Activated naive CD4-positive, alpha-beta T cell treated with anti-CD3 and anti-CD28 coated beads, Interleukin-2, amount 50 U/mL, for 24 hours (primary cell): Measurements from ENCODE around the gene SYF2.

Experiments
- H3K27ac Mint-ChIP-seq: one replicate; pipeline ENCODE4 v1.8.0; 2021; ENCODE audit warnings: mild to moderate bottlenecking, mixed read lengths
- H3K27me3 Mint-ChIP-seq: one replicate; pipeline ENCODE4 v1.8.0; 2021; ENCODE audit warnings: mixed read lengths
- H3K36me3 Mint-ChIP-seq: one replicate; pipeline ENCODE4 v1.8.0; 2021; ENCODE audit warnings: mixed read lengths
- H3K4me1 Mint-ChIP-seq: one replicate; pipeline ENCODE4 v1.8.0; 2021; ENCODE audit warnings: mixed read lengths
- H3K4me3 Mint-ChIP-seq: one replicate; pipeline ENCODE4 v1.8.0; 2021; ENCODE audit warnings: mild to moderate bottlenecking, mixed read lengths
- H3K9me3 Mint-ChIP-seq: one replicate; pipeline ENCODE4 v1.8.0; 2021; ENCODE audit warnings: mixed read lengths

Gene SYF2

DNA sequence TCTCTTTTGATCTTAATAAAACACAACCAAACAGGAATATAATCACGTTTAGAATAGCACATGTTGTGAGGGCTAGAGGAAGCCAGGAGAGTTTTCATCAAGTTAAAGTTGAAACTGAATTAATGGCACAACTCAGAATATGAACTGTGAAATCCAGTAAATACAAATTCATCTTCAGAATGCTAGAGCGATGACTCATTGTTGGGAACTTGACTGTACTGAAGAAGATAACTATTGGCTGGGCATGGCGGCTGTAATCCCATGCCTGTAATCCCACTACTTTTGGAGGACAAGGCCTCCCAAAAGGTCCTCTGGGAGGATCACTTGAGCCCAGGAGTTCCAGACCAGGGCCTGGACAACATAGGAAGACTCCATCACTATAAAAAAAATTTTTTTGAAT, 8.8 kb downstream of the SYF2 start:
- H3K27ac Mint-ChIP-seq = no peak overlapping the region
- H3K9me3 Mint-ChIP-seq = no peaks in the 10 kb centered on the region
- peaks cover 19% of the 10 kb centered on the region for H3K36me3 Mint-ChIP-seq
- H3K4me3 Mint-ChIP-seq = no peak overlapping the region
- H3K4me1 Mint-ChIP-seq = peaks cover 5% of the 10 kb centered on the region
- H3K27me3 Mint-ChIP-seq = no peaks in the 10 kb centered on the region

DNA sequence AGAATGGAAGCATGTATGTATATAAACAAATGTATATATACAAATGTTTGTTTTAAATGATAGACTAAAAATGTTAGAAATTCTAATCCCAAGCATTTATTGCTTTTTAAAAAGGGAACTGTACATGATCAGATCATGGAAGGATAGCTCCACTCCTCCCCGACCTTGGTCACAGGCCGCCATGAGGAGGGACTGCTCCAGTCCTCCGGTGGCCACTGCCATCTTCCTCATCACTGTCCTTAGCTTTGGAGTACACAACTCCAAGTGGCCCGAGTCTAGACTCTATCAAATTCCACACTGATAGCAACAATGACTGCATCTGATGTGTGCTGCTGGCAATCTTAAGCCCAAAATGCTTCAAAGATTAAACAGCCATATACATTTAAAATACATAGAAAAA, 9.7 kb downstream of the SYF2 start:
- Mint-ChIP-seq H3K4me3 (no peak overlapping the region), H3K36me3 (peaks cover 17% of the 10 kb centered on the region), H3K9me3 (no peaks in the 10 kb centered on the region), H3K4me1 (no peaks in the 10 kb centered on the region), H3K27ac (no peak overlapping the region), H3K27me3 (no peaks in the 10 kb centered on the region)

DNA sequence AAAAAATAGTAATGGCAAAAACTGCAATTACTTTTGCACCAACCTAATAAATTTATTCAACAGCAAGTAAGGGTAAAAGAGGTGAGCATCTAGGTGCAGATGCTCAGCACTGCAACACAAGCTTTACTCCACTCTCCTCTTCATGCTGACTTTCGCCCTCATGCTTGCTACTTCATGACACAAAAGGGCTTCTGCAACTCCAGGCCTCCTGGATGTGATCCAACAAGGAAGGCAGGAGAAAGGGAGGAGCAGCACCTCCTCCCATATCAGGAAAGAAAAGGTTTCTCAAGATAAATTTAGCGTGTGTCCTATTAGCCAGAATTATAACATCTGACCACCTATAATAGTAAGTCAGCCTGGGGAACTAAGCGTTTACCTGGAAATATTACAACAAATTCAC, 11.6 kb downstream of the SYF2 start:
- Mint-ChIP-seq H3K9me3 (no peaks in the 10 kb centered on the region), H3K27ac (no peak overlapping the region), H3K36me3 (peaks cover 13% of the 10 kb centered on the region), H3K4me1 (peaks cover 4% of the 10 kb centered on the region), H3K4me3 (no peak overlapping the region), H3K27me3 (no peaks in the 10 kb centered on the region)

DNA sequence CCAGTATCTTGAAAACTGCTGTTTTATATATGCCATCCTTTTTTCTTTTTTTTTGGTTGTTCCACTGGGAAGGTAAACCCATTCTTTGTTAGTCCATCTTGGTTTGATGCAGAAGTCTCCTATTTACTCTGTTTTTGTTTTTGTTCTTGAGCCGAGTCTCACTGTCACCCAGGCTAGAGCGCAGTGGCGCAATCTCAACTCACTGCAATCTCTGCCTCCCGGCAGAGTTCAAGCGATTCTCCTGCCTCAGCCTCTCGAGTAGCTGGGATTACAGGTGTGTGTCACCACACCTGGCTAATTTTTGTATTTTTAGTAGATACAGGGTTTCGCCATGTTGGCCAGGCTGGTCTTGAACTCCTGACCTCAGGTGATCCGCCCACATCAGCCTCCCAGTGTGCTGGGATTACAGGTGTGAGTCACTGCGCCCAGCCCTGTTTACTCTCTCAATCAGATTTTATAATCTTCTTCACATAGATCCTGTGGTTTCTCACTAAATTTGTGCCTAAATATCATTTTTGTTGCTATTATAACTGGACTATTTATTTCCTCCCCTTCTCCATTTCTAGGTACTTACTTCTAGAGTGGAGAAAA, 12.5 kb downstream of the SYF2 start:
- H3K36me3 Mint-ChIP-seq = peaks cover 11% of the 10 kb centered on the region
- peaks cover 4% of the 10 kb centered on the region for H3K4me1 Mint-ChIP-seq
- H3K27me3 Mint-ChIP-seq = no peaks in the 10 kb centered on the region
- H3K4me3 Mint-ChIP-seq = no peak overlapping the region
- H3K9me3 Mint-ChIP-seq = no peaks in the 10 kb centered on the region
- no peak overlapping the region for H3K27ac Mint-ChIP-seq

DNA sequence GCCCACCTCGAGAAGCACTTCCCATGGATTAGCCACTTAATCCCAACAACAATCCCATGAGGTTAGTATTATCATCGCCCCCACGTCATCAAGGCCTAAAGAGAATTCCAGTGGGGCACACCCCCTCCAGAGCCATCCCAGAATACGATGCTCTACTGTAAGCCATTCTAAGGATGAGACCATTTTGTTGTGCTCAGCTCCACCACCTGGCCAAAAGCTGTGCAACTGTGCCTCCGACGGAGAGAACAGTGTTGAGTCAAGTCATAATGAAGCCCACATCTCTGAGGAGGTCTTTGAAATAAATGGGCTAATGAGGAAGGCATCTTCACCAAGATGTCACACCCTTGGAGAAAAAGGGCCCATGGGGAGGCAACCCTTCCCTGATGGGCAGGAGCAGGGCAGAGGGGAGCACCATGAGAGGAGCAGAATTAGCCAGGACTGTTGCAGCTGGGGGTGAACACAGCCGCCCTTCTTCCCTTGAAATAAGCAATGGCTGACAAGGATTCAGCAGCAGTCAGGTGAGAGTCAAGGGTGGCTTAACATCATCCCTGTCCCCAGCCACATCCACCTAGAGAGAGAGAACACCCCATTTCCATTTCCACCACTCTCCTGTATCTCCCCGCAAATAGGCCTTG, 14.6 kb downstream of the SYF2 start:
- Mint-ChIP-seq H3K36me3 (peaks cover 4% of the 10 kb centered on the region), H3K4me1 (peaks cover 4% of the 10 kb centered on the region), H3K4me3 (no peak overlapping the region), H3K27me3 (no peaks in the 10 kb centered on the region), H3K9me3 (no peaks in the 10 kb centered on the region), H3K27ac (no peak overlapping the region)

DNA sequence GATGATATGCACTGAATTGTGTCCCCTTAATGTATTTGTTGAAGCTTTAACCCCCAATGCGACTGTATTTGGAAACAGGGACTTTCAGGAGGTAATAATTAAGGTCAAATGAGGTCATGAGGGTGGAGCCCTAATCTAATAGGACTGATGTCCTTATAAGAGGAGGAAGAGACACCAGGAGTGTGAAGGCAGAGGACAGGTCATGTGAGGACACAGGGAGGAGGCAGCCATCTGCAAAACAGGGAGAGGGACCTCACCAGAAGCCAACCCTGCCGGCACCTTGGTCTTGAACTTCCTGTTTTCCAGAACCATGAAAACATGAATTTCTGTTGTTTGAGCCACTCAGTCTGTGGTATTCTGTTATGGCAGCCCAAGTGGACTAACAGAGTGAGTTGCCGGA, 15.3 kb downstream of the SYF2 start:
- H3K9me3 Mint-ChIP-seq = no peaks in the 10 kb centered on the region
- peaks cover 4% of the 10 kb centered on the region for H3K36me3 Mint-ChIP-seq

DNA sequence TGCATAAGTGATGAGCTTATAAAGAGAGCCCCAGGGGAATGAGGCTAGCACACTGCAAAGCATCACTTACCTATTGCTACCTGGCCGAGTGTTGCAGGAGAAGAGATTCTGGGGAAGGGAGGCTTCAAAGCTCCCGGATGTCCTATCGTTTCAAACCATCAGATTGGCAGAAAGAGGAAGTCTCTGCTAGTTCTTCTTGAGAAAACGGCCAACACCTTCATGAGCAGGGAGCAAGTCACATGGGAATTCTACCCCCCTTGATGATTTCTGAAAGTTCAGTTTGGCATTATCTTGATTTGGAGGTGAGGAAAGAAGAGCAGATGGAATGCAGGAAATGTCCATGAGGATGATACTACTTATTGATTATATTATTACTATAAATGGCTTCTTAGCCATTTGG, 16.2 kb downstream of the SYF2 start:
- no peaks in the 10 kb centered on the region for H3K9me3 Mint-ChIP-seq
- H3K27me3 Mint-ChIP-seq = no peaks in the 10 kb centered on the region
- H3K4me3 Mint-ChIP-seq = no peak overlapping the region
- no peak overlapping the region for H3K27ac Mint-ChIP-seq
- no peaks in the 10 kb centered on the region for H3K36me3 Mint-ChIP-seq
- H3K4me1 Mint-ChIP-seq = peaks cover 4% of the 10 kb centered on the region

More for the DNA sequence above, 15.3 kb downstream of the SYF2 start:
- peaks cover 4% of the 10 kb centered on the region for H3K4me1 Mint-ChIP-seq
- no peaks in the 10 kb centered on the region for H3K27me3 Mint-ChIP-seq
- no peak overlapping the region for H3K27ac Mint-ChIP-seq
- H3K4me3 Mint-ChIP-seq = no peak overlapping the region

DNA sequence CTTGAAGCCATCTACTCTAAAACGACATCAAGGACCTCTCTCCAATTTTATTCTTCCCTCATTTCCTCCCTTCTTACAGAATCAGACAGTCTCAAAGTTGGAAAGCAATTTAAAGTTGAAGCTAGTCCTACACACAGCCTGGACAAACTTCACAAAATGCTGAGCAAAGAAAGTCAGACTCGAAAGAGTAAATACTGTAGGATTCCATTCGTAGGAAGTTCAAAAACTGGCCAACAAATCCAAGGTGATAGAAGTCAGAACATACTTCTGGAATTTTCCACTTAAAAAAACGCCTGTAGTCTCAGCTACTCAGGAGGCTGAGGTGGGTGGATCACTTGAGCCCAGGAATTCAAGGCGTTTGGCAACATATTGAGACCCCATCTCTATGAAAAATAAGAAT, 19.6 kb downstream of the SYF2 start:
- Mint-ChIP-seq H3K27me3 (no peaks in the 10 kb centered on the region), H3K36me3 (no peaks in the 10 kb centered on the region), H3K4me3 (no peak overlapping the region), H3K9me3 (no peaks in the 10 kb centered on the region), H3K4me1 (peaks cover 4% of the 10 kb centered on the region), H3K27ac (no peak overlapping the region)

DNA sequence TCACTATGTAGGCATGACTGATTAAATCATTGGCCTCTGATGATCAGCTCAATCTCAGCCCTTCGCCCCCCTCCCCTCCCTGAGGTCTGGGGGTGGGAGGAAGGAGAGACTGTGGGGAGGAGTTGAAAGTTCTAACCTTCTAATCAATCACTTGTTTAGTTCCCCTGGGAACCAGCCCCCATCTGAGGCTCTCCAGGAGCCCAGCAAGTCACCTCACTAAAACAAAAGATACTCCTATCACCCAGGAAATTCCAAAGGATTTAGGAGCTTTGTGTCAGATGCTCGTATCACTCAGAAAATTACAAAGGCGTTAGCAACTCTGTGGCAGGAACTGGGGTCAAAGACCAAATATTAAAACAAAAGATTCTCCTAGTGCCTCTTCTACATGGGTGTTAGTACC, 21.6 kb downstream of the SYF2 start:
- no peaks in the 10 kb centered on the region for H3K27me3 Mint-ChIP-seq
- H3K27ac Mint-ChIP-seq = no peak overlapping the region
- no peaks in the 10 kb centered on the region for H3K36me3 Mint-ChIP-seq
- H3K4me3 Mint-ChIP-seq = no peak overlapping the region
- H3K4me1 Mint-ChIP-seq = no peaks in the 10 kb centered on the region
- H3K9me3 Mint-ChIP-seq = no peaks in the 10 kb centered on the region

DNA sequence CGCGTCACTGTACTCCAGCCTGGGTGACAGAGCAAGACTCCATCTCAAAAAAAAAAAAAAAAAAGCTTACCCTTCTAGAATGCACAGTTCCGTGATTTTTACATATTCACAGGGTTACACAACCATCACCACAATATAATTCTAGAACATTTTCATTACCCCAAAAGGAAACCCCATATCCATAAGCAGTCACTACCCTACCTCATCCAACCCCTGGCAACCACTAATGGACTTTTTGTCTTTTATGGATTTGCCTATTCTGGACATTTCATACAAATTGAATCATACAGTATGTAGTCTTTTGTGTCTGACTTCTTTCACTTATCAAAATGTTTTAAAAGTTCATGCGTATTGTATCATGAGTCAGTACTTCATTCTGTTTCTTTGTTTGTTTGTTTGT, 22.8 kb downstream of the SYF2 start:
- H3K27me3 Mint-ChIP-seq = no peaks in the 10 kb centered on the region
- H3K27ac Mint-ChIP-seq = no peak overlapping the region
- H3K36me3 Mint-ChIP-seq = no peaks in the 10 kb centered on the region
- H3K4me1 Mint-ChIP-seq = no peaks in the 10 kb centered on the region
- no peak overlapping the region for H3K4me3 Mint-ChIP-seq
- H3K9me3 Mint-ChIP-seq = no peaks in the 10 kb centered on the region

DNA sequence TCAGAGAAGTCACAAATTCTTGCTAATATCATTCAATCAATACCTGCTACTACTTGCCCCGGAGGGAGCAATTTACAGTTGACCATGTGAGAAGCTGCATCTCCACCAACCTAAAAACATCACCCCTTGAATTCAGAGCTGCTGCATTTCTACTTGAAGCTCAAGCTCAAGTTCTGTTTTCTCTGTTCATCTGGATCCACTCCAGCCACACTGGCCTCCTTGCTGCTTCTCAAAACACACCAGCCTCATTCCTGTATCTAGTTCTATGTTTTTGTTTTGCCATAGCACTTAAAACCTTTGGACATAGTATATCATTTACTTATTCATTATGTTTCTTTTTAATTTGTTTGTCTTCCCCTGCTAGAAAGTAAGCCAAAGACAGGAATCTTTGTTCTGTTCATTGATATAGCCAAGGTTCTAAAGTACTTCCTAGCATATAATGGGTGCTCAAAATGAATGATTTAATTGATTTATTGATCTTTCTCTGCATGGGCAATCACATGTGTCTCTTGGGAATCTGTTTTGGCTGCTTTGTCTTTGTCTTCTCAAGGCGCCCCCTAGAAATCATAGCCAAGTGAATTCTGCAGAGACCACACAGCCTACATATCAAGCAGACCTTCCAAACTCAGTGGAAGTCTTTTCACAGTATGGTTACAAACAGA, 23.6 kb downstream of the SYF2 start:
- no peaks in the 10 kb centered on the region for H3K4me1 Mint-ChIP-seq
- no peaks in the 10 kb centered on the region for H3K36me3 Mint-ChIP-seq
- H3K27me3 Mint-ChIP-seq = no peaks in the 10 kb centered on the region
- H3K4me3 Mint-ChIP-seq = no peak overlapping the region
- H3K9me3 Mint-ChIP-seq = no peaks in the 10 kb centered on the region
- H3K27ac Mint-ChIP-seq = no peak overlapping the region

DNA sequence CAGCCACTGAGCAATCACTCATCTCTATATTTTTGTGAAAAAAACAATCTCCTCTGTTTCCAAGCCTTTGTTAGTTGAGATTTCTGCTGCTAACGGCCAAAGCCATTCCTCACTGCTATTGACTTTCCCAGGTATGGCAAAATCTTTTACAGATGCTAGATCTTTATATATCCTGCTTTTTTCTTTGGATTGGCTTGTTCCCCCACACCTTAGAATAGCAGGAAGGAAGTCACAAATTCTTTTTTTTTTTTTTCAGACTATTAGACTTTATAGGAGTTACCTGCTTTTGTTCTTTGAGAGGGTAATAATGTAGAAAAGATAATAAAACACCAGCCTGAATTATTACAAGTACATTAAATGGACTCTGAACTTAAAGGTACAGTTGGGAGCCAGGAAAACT, 24.2 kb downstream of the SYF2 start:
- Mint-ChIP-seq H3K27me3 (no peaks in the 10 kb centered on the region), H3K4me1 (no peaks in the 10 kb centered on the region), H3K9me3 (no peaks in the 10 kb centered on the region), H3K27ac (no peak overlapping the region), H3K36me3 (no peaks in the 10 kb centered on the region), H3K4me3 (no peak overlapping the region)

DNA sequence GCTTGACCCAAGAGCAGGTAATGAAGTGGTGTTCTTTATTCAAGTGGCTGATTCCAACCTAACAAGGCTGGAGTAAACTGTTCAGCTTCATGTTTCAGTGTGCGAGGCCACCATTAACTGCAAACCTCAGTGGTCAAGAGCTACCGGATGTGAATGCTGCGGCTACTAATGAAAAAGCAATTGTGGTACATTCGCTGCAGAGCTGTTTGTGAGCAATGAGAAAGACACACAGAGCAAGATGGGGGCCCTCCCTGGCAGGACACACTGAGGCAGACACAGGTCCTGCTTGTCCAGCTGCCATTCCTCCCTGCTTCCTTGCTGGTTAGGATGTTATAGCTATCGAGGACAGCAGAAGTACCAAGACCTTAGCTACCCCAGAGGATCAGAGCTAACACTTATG, 26.1 kb downstream of the SYF2 start:
- Mint-ChIP-seq H3K27me3 (no peaks in the 10 kb centered on the region), H3K36me3 (no peaks in the 10 kb centered on the region)

DNA sequence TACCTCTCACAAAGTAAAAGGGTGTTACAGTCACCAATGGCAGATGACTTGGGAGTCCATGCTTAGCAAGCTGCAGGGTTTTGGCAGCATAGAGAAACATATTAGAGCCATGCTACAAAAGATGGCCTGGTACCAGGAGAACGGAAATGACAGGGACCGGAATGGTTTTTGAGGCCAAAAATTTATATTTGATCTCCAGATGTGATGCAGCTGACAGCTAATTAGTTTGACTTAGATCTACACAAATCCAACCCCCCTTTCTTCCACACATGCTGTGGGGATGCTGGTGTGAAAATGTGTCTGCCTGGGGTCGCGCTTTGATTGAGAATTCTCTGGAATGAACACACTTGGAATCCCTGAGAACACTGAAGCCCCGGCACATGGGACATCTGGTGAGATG, 26.5 kb downstream of the SYF2 start:
- no peak overlapping the region for H3K27ac Mint-ChIP-seq
- no peaks in the 10 kb centered on the region for H3K36me3 Mint-ChIP-seq
- H3K27me3 Mint-ChIP-seq = no peaks in the 10 kb centered on the region
- H3K4me1 Mint-ChIP-seq = no peaks in the 10 kb centered on the region
- H3K4me3 Mint-ChIP-seq = no peak overlapping the region
- H3K9me3 Mint-ChIP-seq = no peaks in the 10 kb centered on the region

More for the DNA sequence above, 26.1 kb downstream of the SYF2 start:
- H3K9me3 Mint-ChIP-seq = no peaks in the 10 kb centered on the region
- no peak overlapping the region for H3K4me3 Mint-ChIP-seq
- no peaks in the 10 kb centered on the region for H3K4me1 Mint-ChIP-seq
- no peak overlapping the region for H3K27ac Mint-ChIP-seq

DNA sequence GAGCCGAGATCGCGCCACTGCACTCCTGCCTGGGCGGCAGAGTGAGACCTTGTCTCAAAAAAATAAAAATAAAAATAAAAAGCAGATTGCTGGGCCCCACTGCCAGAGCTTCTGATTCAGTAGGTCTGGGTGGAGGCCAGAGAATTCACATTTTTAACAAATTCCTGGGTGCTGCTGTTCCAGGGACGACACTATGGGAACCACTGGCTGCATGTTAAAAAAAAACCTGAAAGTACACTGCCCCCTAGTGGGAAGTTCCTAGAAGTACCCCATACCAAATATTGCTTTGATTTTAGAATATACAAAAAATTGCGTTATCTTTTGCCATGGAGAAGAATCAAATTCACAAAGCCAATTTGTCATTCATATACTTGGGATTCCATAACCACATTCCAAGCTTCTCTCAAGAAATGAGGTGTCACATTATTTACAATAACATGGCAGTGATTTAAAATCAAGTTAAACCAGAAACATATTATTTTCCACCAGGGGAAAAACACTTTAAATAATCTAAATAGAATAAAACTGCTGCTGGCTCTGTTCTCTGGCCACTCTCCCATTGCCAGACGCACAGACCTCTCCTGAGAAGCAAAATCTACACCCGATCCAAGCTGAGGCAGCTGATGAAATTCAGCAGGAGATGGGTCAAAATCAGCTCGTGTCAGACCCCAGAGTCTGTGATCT, 27.4 kb downstream of the SYF2 start:
- Mint-ChIP-seq H3K36me3 (no peaks in the 10 kb centered on the region), H3K4me1 (no peaks in the 10 kb centered on the region), H3K9me3 (no peaks in the 10 kb centered on the region), H3K27me3 (no peaks in the 10 kb centered on the region), H3K4me3 (no peak overlapping the region), H3K27ac (no peak overlapping the region)

DNA sequence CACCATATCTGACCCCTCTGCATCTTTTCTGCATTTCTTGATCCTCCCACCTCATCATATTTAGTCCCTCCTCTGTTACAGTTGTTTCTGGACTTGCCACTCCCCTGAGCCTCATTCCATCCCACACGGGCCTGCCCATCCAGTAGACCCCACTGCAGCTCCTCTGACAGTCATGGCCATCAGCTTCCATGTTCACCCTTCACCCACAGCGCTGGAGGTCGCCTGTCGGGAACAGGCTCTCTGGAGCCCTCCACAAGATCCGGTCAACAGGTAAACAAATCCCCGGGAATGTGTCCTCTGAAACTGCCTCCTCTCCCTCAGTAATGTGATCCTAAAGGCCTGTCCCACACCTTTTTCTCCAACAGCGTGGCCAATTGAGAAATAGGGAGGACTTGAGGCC, 31.3 kb downstream of the SYF2 start:
- no peaks in the 10 kb centered on the region for H3K9me3 Mint-ChIP-seq
- H3K27ac Mint-ChIP-seq = no peak overlapping the region
- no peaks in the 10 kb centered on the region for H3K27me3 Mint-ChIP-seq
- H3K4me3 Mint-ChIP-seq = no peak overlapping the region
- H3K4me1 Mint-ChIP-seq = peaks cover 17% of the 10 kb centered on the region
- no peaks in the 10 kb centered on the region for H3K36me3 Mint-ChIP-seq
